GM21526 (cell line): ENCODE measurements around the gene RABL6.
"Not testable (repeated sequence)": the region's sequence is repeated elsewhere in the genome, so short reads cannot be mapped to it uniquely, and the experiment has no call there.

Experiments used
- ATAC-seq: cut with Tn5 transposase; IDR thresholded peaks from one replicate; pipeline ENCODE4 v1.9.1; 2021; ENCODE audit warnings: moderate library complexity; ENCODE audit not compliant: unreplicated experiment, low FRiP score

The RABL6 gene

GRCh38 chr9:136774416-136775045, 33.2 kb upstream of the RABL6 start:
- no peak for ATAC-seq

- no peak for ATAC-seq
These were observed 32.6 kb upstream of the RABL6 start for GRCh38 chr9:136775191-136775590.

DNA sequence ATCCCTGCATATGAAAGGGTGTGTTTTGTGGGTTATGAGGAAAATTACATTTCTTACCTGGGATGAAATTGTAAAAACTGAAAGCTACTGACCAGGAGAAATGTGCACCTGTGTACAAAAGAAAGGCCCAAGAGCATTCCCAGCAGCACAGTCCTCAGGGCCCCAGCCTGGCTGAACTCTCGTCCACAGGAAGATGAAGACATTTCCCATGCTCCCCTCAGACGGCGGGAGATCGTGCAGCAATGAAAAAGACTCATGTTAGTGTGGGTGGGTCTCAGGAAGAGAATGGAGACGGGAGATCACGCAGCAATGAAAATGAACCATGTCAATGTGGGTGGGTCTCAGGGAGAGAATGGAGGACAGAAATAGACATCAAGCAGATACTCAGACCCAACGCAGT, 30.8 kb upstream of the RABL6 start:
- ATAC-seq = no peak

DNA sequence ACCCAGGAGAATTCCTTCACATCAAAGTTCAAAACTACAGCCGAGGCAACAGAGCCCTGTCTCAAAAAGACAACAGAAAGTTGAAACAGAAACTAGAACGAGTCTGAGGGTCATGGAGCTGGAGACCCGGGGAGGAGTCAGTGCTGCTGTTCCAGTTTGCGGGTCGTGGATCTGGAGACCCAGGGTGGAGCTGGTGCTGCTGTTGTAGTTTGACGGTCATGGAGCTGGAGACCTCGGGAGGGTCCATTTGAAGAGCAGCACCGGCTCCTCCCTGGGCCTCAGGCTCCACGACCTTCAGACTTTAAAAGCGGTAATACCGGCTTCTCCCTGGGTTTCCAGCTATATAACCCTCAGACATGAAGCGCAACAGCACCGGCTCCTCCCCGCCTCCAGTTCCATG, 30.4 kb upstream of the RABL6 start:
- no peak for ATAC-seq

- ATAC-seq = no peak
These were observed 27.9 kb upstream of the RABL6 start for GRCh38 chr9:136779808-136780207.

DNA sequence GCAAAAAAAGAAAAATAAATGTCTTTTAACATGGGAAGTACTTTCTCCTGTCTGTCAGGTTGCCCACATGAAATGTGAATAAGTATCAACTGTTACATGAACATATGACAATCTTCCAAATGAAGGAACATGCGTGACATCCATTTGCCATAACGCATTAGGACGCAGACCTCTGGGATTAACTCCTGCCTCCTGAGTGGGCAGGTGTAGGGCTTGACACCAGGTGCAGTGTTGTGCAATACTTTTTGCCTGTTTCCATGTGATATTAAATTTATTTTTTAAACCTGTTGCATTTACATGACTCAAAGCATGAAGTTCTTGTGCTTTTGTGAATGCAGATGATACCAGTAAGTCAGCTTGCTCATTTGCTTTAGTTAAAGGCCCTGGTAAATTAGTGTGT, 25.3 kb upstream of the RABL6 start:
- ATAC-seq = no peak

- no peak for ATAC-seq
These were observed 23.3 kb upstream of the RABL6 start for GRCh38 chr9:136784249-136784996.

DNA sequence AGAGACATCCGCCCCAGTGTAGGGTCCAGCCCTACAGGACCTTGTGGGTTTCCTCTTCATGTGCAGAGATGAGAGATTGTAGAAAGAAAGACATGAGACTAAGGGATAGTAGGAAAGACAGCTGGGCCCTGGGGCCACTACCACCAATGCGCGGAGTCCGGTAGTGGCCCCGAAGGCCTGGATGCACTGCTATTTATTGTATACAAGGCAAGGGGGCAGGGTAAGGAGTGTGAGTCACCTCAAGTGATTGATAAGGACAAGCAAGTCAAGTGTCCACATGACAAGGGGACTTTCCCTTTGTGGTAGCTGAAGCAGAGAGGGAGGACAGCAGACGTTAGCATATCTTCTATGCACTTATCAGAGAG, 22.8 kb upstream of the RABL6 start:
- ATAC-seq = no peak

- not testable (repeated sequence) for ATAC-seq
These were observed 22.0 kb upstream of the RABL6 start for GRCh38 chr9:136785565-136786355.

DNA sequence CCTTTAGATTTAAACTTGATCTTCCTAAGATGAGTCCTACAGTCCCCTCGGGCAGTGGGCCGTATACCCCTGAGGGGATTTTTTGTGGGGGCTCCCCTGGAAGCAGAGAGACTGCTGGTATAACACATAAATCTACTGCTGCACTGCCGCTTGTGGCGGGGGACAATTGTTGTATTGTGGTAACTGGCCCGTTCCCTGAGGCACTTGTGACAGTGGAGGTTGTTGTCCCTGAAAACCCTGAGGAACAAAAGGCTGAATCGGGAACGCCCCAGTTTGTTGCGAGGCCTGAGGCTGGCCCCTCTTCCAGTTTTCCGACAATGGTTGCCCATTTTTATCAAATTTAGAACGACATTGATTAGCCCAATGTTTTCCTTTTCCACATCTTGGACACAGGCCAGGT, 21.3 kb upstream of the RABL6 start:
- ATAC-seq = no peak

GRCh38 chr9:136786983-136787382, 20.8 kb upstream of the RABL6 start:
- ATAC-seq = not testable (repeated sequence)

GRCh38 chr9:136787690-136788400, 19.9 kb upstream of the RABL6 start:
- no peak for ATAC-seq

- ATAC-seq = not testable (repeated sequence)
These were observed 18.9 kb upstream of the RABL6 start for GRCh38 chr9:136788644-136789522.

GRCh38 chr9:136789523-136789937, 18.2 kb upstream of the RABL6 start:
- no peak for ATAC-seq

DNA sequence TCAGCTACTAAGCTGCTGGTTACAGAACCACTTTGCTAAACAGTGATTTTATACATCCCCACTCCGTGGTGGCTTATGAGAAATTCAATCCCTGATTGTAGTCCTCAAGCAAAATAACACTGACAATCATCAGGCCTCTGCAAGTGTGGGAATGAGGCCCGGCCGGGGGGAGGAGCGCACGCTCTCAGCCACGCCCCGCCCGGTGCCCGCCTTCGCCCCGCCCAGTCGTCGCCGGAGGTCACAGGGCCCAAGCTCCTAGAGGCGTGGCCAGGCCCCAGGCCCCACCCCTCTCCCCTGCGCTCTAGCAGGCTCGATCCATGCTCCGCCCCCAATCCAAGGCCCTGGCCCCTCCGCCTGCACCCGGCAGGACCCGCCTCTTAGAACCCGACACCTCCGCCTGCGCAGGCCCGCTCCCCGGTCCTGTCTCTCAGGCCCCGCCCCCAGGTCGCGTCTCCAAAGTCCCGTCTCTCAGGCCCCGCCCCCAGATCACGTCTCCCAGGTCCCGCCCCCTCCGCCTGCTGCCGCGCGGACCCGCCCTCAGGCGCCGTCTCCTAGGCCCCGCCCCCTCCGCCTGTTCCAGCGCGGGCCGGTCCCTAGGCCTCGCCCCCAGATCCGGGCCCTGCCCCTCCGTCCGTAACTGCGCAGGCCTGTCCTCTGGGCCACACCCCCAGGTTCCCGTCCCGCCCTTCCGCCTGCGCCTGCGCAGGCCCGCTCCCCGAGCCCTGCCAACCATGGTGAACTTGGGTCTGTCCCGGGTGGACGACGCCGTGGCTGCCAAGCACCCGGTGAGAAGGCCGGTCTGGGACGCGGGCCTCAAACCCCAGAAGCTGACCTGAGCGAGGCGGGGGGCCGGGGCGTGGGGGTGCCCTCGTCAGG, 16.9 kb upstream of the RABL6 start, which contains the start of gene TMEM141:
Gene TMEM141, plus strand, starts transcription at position 705 of the 876 bp plus-strand sequence. Its CDS starts 27 bp downstream, at position 732.
- ATAC-seq = peak; percentile 78

DNA sequence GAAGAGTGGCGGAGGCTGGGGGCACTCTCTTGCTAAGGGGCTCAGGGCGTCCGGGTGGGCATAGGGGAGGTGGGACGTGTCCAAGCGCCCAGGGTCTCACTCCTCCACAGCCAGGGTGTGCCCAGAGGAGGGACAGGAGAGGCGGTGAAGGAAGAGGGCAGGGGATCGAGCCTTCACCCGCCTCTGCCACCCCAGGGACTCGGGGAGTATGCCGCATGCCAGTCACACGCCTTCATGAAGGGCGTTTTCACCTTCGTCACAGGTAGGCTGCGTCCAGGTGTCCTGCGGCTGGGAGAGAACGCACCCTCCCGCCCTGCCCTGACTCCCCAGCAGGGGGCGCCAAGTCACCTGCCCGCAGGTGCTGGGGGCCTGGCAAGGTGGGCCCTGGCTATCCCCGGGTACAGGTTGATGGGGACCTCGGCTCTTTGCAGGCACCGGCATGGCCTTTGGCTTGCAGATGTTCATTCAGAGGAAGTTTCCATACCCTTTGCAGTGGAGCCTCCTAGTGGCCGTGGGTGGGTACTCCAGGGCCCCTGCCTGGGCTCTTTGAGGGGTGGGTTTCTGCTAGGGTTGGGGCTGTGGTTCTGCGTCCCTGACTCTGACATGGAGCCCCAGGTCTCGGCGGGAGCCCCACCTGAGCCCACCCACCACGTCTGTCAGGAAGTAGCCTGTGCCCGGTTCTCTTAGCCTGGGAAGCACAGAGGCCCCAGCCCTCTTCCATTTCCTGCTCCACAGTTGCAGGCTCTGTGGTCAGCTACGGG, 16.1 kb upstream of the RABL6 start:
- ATAC-seq = peak; percentile 21

- no peak for ATAC-seq
These were observed 15.2 kb upstream of the RABL6 start for GRCh38 chr9:136792321-136793085.
